ENCODE results near the gene GSK3A.

GSK3A gene

DNA sequence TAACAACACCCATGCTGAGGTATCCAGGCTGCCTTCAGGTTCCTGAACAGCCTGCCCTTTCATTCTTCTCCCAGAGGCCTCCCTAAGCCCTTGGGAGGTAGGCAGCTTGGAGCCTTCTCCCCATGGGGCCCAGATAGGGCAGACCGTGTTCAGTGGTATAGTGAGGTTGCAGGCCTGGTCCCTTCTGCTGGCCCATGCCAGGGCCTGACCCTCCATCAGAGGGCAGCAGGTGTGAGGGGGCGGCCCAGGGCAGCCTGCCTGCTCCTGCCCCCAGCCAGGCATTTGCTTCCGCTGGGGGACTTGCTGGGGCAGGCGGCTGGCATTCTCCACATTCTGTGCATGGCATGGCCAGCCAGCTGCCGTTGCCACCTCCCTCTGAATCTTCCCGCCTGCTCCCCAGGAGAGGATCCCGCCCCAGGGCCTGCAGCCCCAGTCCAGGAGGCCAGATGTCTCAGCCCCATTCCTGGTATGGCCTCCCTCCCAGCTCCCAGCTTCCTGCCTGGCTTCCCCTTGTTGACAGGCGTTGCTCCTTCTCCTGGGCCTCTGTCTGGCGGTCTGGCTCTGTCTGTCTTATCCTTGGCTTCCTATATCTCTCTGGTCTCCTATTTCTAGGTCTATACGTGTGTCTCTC lies 35.5 kb upstream of the GSK3A start:
- FAIRE-seq (no peak), DNase-seq (ENCODE audit: insufficient read length, low spot score) (peak; percentile 82)
- no peak; the same call in 1 of the 2 replicates for TF ChIP-seq POLR2A (IDR thresholded peaks at IDR 0.05; ENCODE audit: low read depth, low read length)

DNA sequence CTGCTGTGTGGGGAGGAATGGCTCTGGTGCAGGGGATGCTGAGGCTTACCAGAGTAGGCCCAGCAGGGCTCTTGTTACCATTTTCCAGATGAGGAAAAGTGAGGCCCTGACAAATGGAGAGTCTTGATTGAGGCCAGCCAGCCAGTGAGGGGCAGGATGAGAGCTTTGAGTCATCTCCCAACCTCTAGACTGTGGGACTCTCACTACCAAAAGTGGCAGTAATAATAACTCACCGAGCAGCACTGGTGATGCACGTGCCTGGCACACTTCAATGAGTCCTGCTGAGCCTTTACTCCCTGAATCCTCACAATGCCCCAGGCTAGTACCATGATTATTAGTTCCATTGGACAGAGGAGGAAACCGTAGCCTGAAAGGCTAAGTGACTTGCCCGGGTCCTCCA lies 34.4 kb upstream of the GSK3A start:
- no peak for FAIRE-seq
- no peak for TF ChIP-seq POLR2A (IDR thresholded peaks at IDR 0.05; ENCODE audit: low read depth, low read length)
- no peak for DNase-seq (ENCODE audit: insufficient read length, low spot score)

DNA sequence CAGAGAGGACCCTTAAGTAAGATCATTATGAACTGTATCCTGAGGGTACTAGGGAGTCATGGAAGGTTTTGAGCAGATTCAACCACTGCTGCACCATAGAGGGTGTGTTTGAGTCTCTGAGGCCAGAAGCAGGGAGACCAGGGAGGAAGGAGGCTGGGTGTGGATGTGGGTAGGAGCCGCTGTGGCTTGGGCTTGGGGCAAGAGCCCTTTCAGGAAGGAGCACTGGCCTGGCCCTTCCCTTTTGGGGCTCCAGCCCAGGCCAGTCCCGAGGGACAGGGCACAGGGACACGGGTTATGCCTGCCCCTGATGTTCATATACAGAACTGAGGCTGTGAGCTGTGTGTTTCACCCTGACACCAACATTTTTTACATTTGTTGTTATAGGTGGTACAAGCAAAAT lies 33.9 kb upstream of the GSK3A start:
- FAIRE-seq = no peak

DNA sequence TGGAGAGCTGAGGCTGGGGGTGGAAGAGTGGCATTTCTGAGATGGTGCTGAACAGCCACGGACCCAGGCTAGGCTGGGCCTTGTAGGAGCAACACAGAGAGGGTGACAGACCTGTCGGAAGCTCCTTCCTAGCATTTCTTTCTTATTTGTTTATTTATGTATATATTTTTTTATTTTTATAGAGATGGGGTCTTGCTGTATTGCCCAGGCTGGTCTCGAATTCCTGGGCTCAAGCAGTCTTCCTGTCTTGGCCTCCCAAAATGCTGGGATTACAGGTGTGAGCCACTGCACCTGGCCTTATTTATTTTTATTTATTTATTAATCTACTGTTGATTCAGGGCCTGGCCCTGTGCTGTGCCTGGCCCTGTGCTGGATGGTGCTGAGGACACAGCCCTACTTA lies 33.1 kb upstream of the GSK3A start:
- FAIRE-seq = no peak
- TF ChIP-seq POLR2A (IDR thresholded peaks at IDR 0.05; ENCODE audit: low read depth, low read length) = no peak
- no peak for DNase-seq (ENCODE audit: insufficient read length, low spot score)

More for the DNA sequence above, 33.9 kb upstream of the GSK3A start:
- DNase-seq (ENCODE audit: insufficient read length, low spot score) = no peak
- TF ChIP-seq POLR2A (IDR thresholded peaks at IDR 0.05; ENCODE audit: low read depth, low read length) = no peak

DNA sequence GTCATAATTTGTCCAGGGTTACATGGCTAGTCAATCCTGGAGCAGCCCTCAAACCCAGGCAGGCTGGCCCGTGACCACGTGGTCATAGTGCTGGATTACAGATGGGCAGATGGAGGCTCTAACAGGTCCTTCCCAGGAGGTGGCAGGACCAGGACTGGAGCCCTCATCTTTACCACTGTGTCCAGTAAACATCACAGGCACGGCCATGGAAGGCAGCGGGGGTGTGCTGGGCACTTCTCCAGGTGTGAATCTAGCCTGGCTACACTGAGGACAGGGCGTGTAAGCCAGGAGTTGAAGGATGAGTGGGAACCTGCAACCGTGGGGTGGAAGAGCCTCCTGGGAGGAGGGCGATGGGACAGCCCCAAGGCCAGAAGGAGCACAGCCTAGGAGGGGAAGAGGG lies 32.7 kb upstream of the GSK3A start:
- TF ChIP-seq POLR2A (IDR thresholded peaks at IDR 0.05; ENCODE audit: low read depth, low read length) = no peak
- FAIRE-seq = no peak
- no peak for DNase-seq (ENCODE audit: insufficient read length, low spot score)

DNA sequence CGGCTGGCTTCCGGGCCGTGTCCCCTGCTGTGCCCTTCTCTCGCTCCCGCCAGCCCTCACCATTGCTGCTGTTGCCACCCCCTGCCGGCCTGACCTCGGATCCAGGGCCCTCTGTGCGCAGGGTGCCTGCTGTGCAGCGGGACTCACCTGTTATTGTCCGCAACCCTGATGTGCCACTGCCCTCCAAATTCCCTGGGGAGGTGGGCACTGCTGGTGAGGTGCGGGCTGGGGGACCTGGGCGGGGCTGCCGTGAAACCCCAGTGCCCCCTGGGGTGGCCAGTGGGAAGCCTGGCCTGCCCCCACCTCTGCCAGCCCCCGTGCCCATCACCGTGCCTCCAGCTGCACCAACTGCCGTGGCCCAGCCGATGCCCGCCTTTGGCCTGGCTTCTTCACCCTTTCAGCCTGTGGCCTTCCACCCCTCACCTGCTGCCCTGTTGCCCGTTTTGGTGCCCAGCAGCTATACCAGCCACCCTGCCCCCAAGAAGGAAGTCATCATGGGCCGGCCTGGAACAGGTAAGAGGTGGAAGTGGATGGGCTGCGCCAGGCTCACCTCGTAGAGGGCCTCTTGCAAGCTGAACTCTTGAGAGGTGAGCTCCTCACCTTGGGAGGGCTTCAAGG lies 31.8 kb upstream of the GSK3A start:
- TF ChIP-seq POLR2A (IDR thresholded peaks at IDR 0.05; ENCODE audit: low read depth, low read length) = no peak
- DNase-seq (ENCODE audit: insufficient read length, low spot score) (no peak), FAIRE-seq (no peak)

DNA sequence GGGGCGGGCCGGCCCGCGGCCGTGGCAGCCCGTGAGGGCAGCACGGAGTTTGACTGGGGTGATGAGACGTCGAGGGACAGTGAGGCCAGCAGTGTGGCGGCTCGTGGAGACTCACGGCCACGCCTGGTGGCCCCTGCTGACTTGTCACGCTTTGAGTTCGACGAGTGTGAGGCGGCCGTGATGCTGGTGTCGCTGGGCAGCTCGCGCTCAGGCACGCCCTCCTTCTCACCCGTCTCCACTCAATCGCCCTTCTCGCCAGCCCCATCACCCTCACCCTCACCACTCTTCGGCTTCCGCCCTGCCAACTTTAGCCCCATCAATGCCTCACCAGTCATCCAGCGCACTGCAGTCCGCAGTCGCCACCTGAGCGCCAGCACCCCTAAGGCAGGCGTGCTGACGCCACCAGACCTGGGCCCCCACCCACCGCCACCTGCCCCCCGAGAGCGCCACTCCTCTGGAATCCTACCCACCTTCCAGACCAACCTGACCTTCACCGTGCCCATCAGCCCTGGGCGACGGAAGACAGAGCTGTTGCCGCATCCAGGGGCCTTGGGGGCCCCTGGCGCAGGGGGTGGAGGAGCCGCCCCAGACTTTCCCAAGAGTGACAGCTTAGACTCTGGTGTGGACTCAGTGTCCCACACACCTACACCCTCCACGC lies 31.1 kb upstream of the GSK3A start:
- no peak for TF ChIP-seq POLR2A (IDR thresholded peaks at IDR 0.05; ENCODE audit: low read depth, low read length)
- DNase-seq (ENCODE audit: insufficient read length, low spot score) (no peak), FAIRE-seq (no peak)

DNA sequence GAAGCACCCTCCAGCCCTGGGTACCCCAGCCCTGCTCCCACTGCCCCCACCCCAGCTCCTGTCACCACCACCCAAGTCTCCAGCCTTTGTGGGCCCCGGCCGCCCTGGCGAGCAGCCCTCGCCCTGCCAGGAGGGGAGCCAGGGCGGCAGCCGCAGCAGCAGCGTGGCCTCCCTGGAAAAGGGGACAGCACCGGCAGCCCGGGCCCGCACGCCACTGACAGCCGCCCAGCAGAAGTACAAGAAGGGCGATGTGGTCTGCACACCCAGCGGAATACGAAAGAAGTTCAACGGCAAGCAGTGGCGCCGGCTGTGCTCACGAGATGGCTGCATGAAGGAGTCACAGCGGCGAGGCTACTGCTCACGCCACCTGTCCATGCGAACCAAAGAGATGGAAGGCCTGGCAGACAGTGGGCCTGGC lies 30.6 kb upstream of the GSK3A start:
- FAIRE-seq = no peak
- TF ChIP-seq POLR2A (IDR thresholded peaks at IDR 0.05; ENCODE audit: low read depth, low read length) = no peak
- no peak for DNase-seq (ENCODE audit: insufficient read length, low spot score)

DNA sequence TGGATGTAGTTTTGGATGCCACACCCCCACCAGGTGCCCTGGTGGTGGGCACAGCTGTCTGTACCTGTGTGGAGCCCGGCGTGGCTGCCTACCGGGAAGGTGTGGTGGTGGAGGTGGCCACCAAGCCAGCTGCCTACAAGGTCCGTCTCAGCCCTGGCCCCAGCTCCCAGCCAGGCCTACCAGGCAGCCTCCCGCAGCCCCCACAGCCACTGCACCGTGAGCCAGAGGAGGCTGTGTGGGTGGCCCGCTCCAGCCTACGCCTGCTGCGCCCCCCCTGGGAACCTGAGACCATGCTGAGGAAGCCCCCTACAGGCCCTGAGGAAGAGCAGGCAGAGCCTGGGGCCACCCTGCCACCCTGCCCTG lies 30.1 kb upstream of the GSK3A start:
- no peak for TF ChIP-seq POLR2A (IDR thresholded peaks at IDR 0.05; ENCODE audit: low read depth, low read length)
- FAIRE-seq (no peak), DNase-seq (ENCODE audit: insufficient read length, low spot score) (no peak)

DNA sequence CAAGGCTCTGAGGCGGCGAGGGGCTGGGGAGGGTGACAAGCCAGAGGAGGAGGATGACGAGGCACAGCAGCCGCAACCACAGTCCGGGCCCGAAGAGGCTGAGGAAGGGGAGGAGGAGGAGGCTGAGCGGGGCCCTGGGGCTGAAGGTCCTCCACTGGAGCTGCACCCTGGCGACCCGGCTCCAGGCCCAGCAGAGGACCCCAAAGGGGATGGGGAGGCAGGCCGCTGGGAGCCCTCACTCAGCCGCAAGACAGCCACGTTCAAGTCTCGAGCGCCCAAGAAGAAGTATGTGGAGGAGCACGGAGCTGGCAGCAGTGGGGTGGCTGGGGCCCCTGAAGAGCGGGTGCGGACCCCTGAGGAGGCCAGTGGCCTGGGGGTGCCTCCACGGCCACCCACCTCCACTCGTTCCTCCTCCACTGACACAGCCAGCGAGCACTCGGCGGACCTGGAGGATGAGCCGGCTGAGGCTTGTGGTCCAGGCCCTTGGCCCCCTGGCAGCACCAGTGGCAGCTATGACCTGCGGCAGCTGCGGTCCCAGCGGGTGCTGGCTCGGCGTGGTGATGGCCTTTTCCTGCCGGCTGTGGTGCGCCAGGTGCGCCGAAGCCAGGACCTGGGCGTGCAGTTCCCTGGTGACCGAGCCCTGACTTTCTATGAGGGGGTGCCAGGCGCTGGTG lies 29.6 kb upstream of the GSK3A start:
- TF ChIP-seq POLR2A (IDR thresholded peaks at IDR 0.05; ENCODE audit: low read depth, low read length) = no peak
- DNase-seq (ENCODE audit: insufficient read length, low spot score) (no peak), FAIRE-seq (no peak)

DNA sequence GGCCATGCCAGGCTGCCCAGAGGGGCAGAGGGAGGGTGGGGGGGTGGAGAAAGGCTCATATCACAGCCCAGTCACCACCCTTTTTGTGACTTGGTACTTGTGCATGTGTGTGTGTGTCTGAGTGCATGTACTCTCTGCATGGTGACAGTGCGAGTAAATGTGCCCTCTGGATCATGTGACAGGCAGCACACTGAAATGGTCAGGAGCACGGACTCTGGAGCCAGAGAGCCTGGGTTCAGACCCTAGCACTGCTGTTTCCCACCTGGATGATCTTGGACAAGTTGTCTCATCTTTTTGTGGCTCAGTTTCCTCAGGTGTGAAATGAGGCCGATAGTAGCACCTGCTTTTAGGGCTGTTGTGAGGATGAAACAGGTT lies 28.6 kb upstream of the GSK3A start:
- no peak for TF ChIP-seq POLR2A (IDR thresholded peaks at IDR 0.05; ENCODE audit: low read depth, low read length)
- DNase-seq (ENCODE audit: insufficient read length, low spot score) (no peak), FAIRE-seq (no peak)

DNA sequence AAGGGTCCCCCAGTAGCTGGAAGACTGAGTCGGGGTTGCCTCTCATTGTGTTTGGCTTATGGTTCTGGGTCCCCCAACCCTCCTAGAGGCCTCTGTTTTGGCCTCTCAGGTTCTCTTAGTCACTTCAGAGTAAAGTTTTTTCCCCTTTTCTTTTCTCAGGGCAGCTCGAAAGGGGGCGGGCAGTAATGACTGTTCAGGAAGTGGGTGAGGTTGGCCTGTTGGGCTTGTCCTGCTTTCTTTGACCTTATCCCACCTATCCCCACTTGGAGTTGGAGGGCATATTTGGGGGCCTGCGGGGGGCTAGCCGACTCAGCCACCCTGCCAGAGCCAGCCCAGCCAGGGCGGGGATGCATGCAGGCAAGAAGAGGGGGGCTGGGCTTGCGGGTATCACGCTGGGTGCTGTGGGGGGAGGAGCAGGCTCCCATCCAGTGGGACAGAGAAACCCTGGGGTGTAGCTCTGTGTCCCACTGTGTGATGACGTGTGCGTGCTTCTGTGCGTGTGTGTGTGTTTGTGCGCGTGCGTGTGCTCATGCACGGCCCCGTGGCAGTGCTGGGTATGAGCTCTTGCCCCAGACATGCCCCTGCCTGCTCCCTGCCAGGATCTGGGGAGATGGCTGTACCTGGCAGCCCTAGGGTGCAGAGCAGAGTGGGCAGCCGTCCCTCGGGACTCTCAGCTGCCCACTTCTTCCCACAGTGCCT lies 28.1 kb upstream of the GSK3A start:
- peak; percentile 55 for TF ChIP-seq POLR2A (IDR thresholded peaks at IDR 0.05; ENCODE audit: low read depth, low read length)
- FAIRE-seq = no peak
- peak; percentile 90 for DNase-seq (ENCODE audit: insufficient read length, low spot score)

DNA sequence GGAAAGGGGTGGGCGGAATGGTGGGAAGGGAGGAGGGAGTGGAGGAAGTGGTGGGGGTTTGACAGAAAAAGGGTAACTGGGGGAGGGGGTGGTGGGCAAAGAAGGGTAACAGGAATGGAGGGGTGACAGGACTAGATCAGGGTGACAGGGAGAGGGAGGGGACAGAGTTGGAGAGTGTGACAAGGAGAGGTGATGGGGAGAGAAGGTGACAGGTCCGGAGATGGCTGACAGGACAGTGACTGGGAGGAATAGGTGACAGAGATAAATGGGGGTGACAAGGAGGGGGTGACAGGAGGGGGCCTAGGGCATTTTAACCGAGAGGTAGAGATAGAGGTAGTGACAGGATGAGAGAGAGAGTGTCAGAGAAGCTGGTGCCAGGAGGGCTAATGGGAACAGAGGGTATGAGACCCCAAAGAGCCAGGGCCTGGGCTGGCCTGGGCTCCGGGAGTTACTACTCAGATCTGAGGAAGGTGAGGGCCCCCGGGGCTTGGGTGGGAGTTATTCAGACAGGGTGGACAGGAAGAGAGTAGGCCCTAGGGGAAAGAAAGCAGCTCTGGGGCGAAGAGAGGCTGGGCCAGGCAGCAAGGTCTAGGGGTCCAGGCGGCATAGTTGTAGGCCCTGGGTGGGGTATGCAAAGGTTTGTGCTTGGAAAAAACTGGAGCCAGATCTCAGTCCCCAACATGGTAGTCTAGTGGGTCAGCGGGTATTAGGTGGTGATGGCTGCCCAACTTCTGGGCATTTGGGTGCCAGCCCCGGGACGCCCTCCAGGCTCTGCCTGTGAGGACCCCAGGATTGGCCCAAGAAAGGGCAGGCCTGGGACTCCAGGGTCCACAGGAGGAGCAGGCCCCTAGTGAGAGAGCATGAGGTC lies 27.3 kb upstream of the GSK3A start:
- no peak for FAIRE-seq
- no peak for TF ChIP-seq POLR2A (IDR thresholded peaks at IDR 0.05; ENCODE audit: low read depth, low read length)
- DNase-seq (ENCODE audit: insufficient read length, low spot score) = no peak

All from H54 (cell line).